Measurements from ENCODE around the gene SART3.

SART3 gene

GRCh38 chr12:108560752-108561719 lies at the start of gene SART3:
SART3 (minus strand) TSS chr12:108561173; CDS start chr12:108561154, 19 bp downstream.
- peak; percentile 71 to 72 for DNase-seq (ENCODE audit: low read depth in 2 of 2)

GRCh38 chr12:108610336-108610815 lies 49.4 kb upstream of the SART3 start:
- no peak for DNase-seq (ENCODE audit: low read depth in 2 of 2)

- DNase-seq (ENCODE audit: low read depth in 2 of 2) = peak; percentile 82 to 84
Observed at GRCh38 chr12:108609537-108610335, 48.8 kb upstream of the SART3 start.

GRCh38 chr12:108608616-108609015 lies 47.6 kb upstream of the SART3 start:
- DNase-seq (ENCODE audit: low read depth in 2 of 2) = no peak

- no peak for DNase-seq (ENCODE audit: low read depth in 2 of 2)
Observed at GRCh38 chr12:108607981-108608600, 47.1 kb upstream of the SART3 start.

- no peak for DNase-seq (ENCODE audit: low read depth in 2 of 2)
Observed at GRCh38 chr12:108606492-108606891, 45.5 kb upstream of the SART3 start.

- DNase-seq (ENCODE audit: low read depth in 2 of 2) = no peak
Observed at GRCh38 chr12:108605690-108606406, 44.9 kb upstream of the SART3 start.

- no peak for DNase-seq (ENCODE audit: low read depth in 2 of 2)
Observed at GRCh38 chr12:108605000-108605689, 44.2 kb upstream of the SART3 start.

- no peak for DNase-seq (ENCODE audit: low read depth in 2 of 2)
Observed at GRCh38 chr12:108604208-108604941, 43.4 kb upstream of the SART3 start.

GRCh38 chr12:108603743-108604142 lies 42.8 kb upstream of the SART3 start:
- no peak for DNase-seq (ENCODE audit: low read depth in 2 of 2)

GRCh38 chr12:108602976-108603704 lies 42.2 kb upstream of the SART3 start:
- no peak for DNase-seq (ENCODE audit: low read depth in 2 of 2)

GRCh38 chr12:108602209-108602705 lies 41.3 kb upstream of the SART3 start:
- DNase-seq (ENCODE audit: low read depth in 2 of 2) = no peak

- DNase-seq (ENCODE audit: low read depth in 2 of 2) = no peak
Observed at GRCh38 chr12:108600702-108601007, 39.7 kb upstream of the SART3 start.

- no peak for DNase-seq (ENCODE audit: low read depth in 2 of 2)
Observed at GRCh38 chr12:108599948-108600701, 39.2 kb upstream of the SART3 start.

- DNase-seq (ENCODE audit: low read depth in 2 of 2) = no peak
Observed at GRCh38 chr12:108599541-108599940, 38.6 kb upstream of the SART3 start.

- DNase-seq (ENCODE audit: low read depth in 2 of 2) = no peak
Observed at GRCh38 chr12:108598553-108599250, 37.7 kb upstream of the SART3 start.

GRCh38 chr12:108597559-108598471 lies 36.8 kb upstream of the SART3 start, which contains the start of gene TMEM119:
TMEM119 (minus strand) TSS chr12:108598084; CDS start chr12:108592383, 5,701 bp downstream.
- DNase-seq (ENCODE audit: low read depth in 2 of 2) = peak; percentile 72 to 80

Measured in fibroblast of skin of left quadriceps (primary cell).